Measurements from ENCODE around the gene FGD2. TPM values are rescaled to one million over a fixed set of nuclear protein-coding genes. Genes with fewer than 3 reads are reported as not detected.

FGD2 gene
- polyA plus RNA-seq, 4 donors, result 1.1 to 11.6 (median 7.3) TPM

GRCh38 chr6:37008484-37009465, 3.3 kb downstream of the FGD2 start:
- Histone ChIP-seq H3K4me1 (ENCODE audit: control insufficient read depth in 3 of 3, insufficient read depth in 2 of 3, low read depth in 1 of 3, low read length in 2 of 3) (peaks cover 0 to 4% (median 0%) of the 10 kb centered on the region in 3 donors), H3K9me3 (ENCODE audit: control insufficient read depth in 2 of 2, insufficient read depth in 1 of 2, low read depth in 1 of 2, low read length in 1 of 2) (no peaks in the 10 kb centered on the region), H3K27me3 (ENCODE audit: control insufficient read depth in 3 of 3, insufficient read depth in 3 of 3, low read length in 3 of 3) (no peaks in the 10 kb centered on the region), H3K27ac (ENCODE audit: low read depth in 1 of 3, low read length in 2 of 3) (no peak overlapping the region), H3K36me3 (ENCODE audit: control insufficient read depth in 3 of 3, insufficient read depth in 2 of 3, low read depth in 1 of 3, low read length in 3 of 3) (no peaks in the 10 kb centered on the region), H3K4me3 (ENCODE audit: low read depth in 1 of 3, low read length in 3 of 3) (no peak overlapping the region)
- WGBS, 3 donors, result 72 to 77% (median 77%) methylated on average over 15 of the region's 15 CpGs
- FAIRE-seq (no peak), DNase-seq (no peak)

- Histone ChIP-seq H3K9me3 (ENCODE audit: control insufficient read depth in 2 of 2, insufficient read depth in 1 of 2, low read depth in 1 of 2, low read length in 1 of 2) (no peaks in the 10 kb centered on the region), H3K36me3 (ENCODE audit: control insufficient read depth in 3 of 3, insufficient read depth in 2 of 3, low read depth in 1 of 3, low read length in 3 of 3) (no peaks in the 10 kb centered on the region), H3K27ac (ENCODE audit: low read depth in 1 of 3, low read length in 2 of 3) (no peak overlapping the region), H3K4me1 (ENCODE audit: control insufficient read depth in 3 of 3, insufficient read depth in 2 of 3, low read depth in 1 of 3, low read length in 2 of 3) (peaks cover 0 to 4% (median 0%) of the 10 kb centered on the region in 3 donors), H3K4me3 (ENCODE audit: low read depth in 1 of 3, low read length in 3 of 3) (no peak overlapping the region), H3K27me3 (ENCODE audit: control insufficient read depth in 3 of 3, insufficient read depth in 3 of 3, low read length in 3 of 3) (peaks cover 0 to 2% (median 0%) of the 10 kb centered on the region in 3 donors)
- DNase-seq (no peak), FAIRE-seq (no peak)
- 93 to 97% (median 95%) methylated on average over 10 of the region's 10 CpGs for WGBS, 3 donors
Observed at GRCh38 chr6:37010402-37010892, 5.0 kb downstream of the FGD2 start.

GRCh38 chr6:37011656-37012378, 6.4 kb downstream of the FGD2 start:
- Histone ChIP-seq H3K27me3 (ENCODE audit: control insufficient read depth in 3 of 3, insufficient read depth in 3 of 3, low read length in 3 of 3) (peaks cover 0 to 2% (median 0%) of the 10 kb centered on the region in 3 donors), H3K4me1 (ENCODE audit: control insufficient read depth in 3 of 3, insufficient read depth in 2 of 3, low read depth in 1 of 3, low read length in 2 of 3) (no peaks in the 10 kb centered on the region), H3K36me3 (ENCODE audit: control insufficient read depth in 3 of 3, insufficient read depth in 2 of 3, low read depth in 1 of 3, low read length in 3 of 3) (no peaks in the 10 kb centered on the region), H3K27ac (ENCODE audit: low read depth in 1 of 3, low read length in 2 of 3) (no peak overlapping the region), H3K4me3 (ENCODE audit: low read depth in 1 of 3, low read length in 3 of 3) (no peak overlapping the region), H3K9me3 (ENCODE audit: control insufficient read depth in 2 of 2, insufficient read depth in 1 of 2, low read depth in 1 of 2, low read length in 1 of 2) (no peaks in the 10 kb centered on the region)
- no peak for DNase-seq
- WGBS, 3 donors, result 84 to 86% (median 84%) methylated on average over 9 to 11 of the region's 11 CpGs
- FAIRE-seq, result no peak

GRCh38 chr6:37013516-37014491, 8.3 kb downstream of the FGD2 start:
- DNase-seq, result no peak
- Histone ChIP-seq H3K36me3 (ENCODE audit: control insufficient read depth in 3 of 3, insufficient read depth in 2 of 3, low read depth in 1 of 3, low read length in 3 of 3) (peaks cover 0 to under 1% (median 0%) of the 10 kb centered on the region in 3 donors), H3K4me3 (ENCODE audit: low read depth in 1 of 3, low read length in 3 of 3) (no peak overlapping the region), H3K27me3 (ENCODE audit: control insufficient read depth in 3 of 3, insufficient read depth in 3 of 3, low read length in 3 of 3) (peaks cover 0 to 2% (median 0%) of the 10 kb centered on the region in 3 donors), H3K27ac (ENCODE audit: low read depth in 1 of 3, low read length in 2 of 3) (no peak overlapping the region), H3K9me3 (ENCODE audit: control insufficient read depth in 2 of 2, insufficient read depth in 1 of 2, low read depth in 1 of 2, low read length in 1 of 2) (no peaks in the 10 kb centered on the region), H3K4me1 (ENCODE audit: control insufficient read depth in 3 of 3, insufficient read depth in 2 of 3, low read depth in 1 of 3, low read length in 2 of 3) (no peaks in the 10 kb centered on the region)
- FAIRE-seq, result no peak
- 88 to 91% (median 90%) methylated on average over 21 of the region's 21 CpGs for WGBS, 3 donors

GRCh38 chr6:37014667-37015066, 9.2 kb downstream of the FGD2 start:
- Histone ChIP-seq H3K9me3 (ENCODE audit: control insufficient read depth in 2 of 2, insufficient read depth in 1 of 2, low read depth in 1 of 2, low read length in 1 of 2) (no peaks in the 10 kb centered on the region), H3K27me3 (ENCODE audit: control insufficient read depth in 3 of 3, insufficient read depth in 3 of 3, low read length in 3 of 3) (peaks cover 0 to 2% (median 0%) of the 10 kb centered on the region in 3 donors), H3K4me3 (ENCODE audit: low read depth in 1 of 3, low read length in 3 of 3) (no peak overlapping the region), H3K4me1 (ENCODE audit: control insufficient read depth in 3 of 3, insufficient read depth in 2 of 3, low read depth in 1 of 3, low read length in 2 of 3) (no peaks in the 10 kb centered on the region), H3K36me3 (ENCODE audit: control insufficient read depth in 3 of 3, insufficient read depth in 2 of 3, low read depth in 1 of 3, low read length in 3 of 3) (peaks cover 0 to 6% (median 0%) of the 10 kb centered on the region in 3 donors), H3K27ac (ENCODE audit: low read depth in 1 of 3, low read length in 2 of 3) (no peak overlapping the region)
- 82 to 92% (median 87%) methylated on average over 12 of the region's 12 CpGs for WGBS, 3 donors
- no peak for DNase-seq
- no peak for FAIRE-seq

- WGBS, 3 donors, result 90 to 94% (median 92%) methylated on average over 9 of the region's 9 CpGs
- Histone ChIP-seq H3K27me3 (ENCODE audit: control insufficient read depth in 3 of 3, insufficient read depth in 3 of 3, low read length in 3 of 3) (peaks cover 0 to 2% (median 0%) of the 10 kb centered on the region in 3 donors), H3K4me3 (ENCODE audit: low read depth in 1 of 3, low read length in 3 of 3) (no peak overlapping the region), H3K4me1 (ENCODE audit: control insufficient read depth in 3 of 3, insufficient read depth in 2 of 3, low read depth in 1 of 3, low read length in 2 of 3) (no peaks in the 10 kb centered on the region), H3K27ac (ENCODE audit: low read depth in 1 of 3, low read length in 2 of 3) (no peak overlapping the region), H3K36me3 (ENCODE audit: control insufficient read depth in 3 of 3, insufficient read depth in 2 of 3, low read depth in 1 of 3, low read length in 3 of 3) (peaks cover 0 to 6% (median 0%) of the 10 kb centered on the region in 3 donors), H3K9me3 (ENCODE audit: control insufficient read depth in 2 of 2, insufficient read depth in 1 of 2, low read depth in 1 of 2, low read length in 1 of 2) (no peaks in the 10 kb centered on the region)
- no peak for FAIRE-seq
- DNase-seq, result no peak
Observed at GRCh38 chr6:37015532-37015931, 10.1 kb downstream of the FGD2 start.

GRCh38 chr6:37016995-37017394, 11.5 kb downstream of the FGD2 start:
- H3K9me3 ChIP-seq (ENCODE audit: control insufficient read depth in 2 of 2, insufficient read depth in 1 of 2, low read depth in 1 of 2, low read length in 1 of 2), result no peaks in the 10 kb centered on the region
- FAIRE-seq (no peak), DNase-seq (no peak)
- WGBS, 3 donors, result 86 to 89% (median 88%) methylated on average over 3 of the region's 3 CpGs
- H3K27me3 ChIP-seq (ENCODE audit: control insufficient read depth in 3 of 3, insufficient read depth in 3 of 3, low read length in 3 of 3), result peaks cover 0 to 2% (median 0%) of the 10 kb centered on the region in 3 donors
- H3K27ac ChIP-seq (ENCODE audit: low read depth in 1 of 3, low read length in 2 of 3), result no peak overlapping the region
- H3K4me3 ChIP-seq (ENCODE audit: low read depth in 1 of 3, low read length in 3 of 3), result no peak overlapping the region
- peaks cover 0 to 6% (median 0%) of the 10 kb centered on the region in 3 donors for H3K36me3 ChIP-seq (ENCODE audit: control insufficient read depth in 3 of 3, insufficient read depth in 2 of 3, low read depth in 1 of 3, low read length in 3 of 3)
- no peaks in the 10 kb centered on the region for H3K4me1 ChIP-seq (ENCODE audit: control insufficient read depth in 3 of 3, insufficient read depth in 2 of 3, low read depth in 1 of 3, low read length in 2 of 3)
